ENCODE measurements around the gene MPZL2. TPM values are rescaled to one million over a fixed set of nuclear protein-coding genes. Genes with fewer than 3 reads are reported as not detected.
A peak's percentile ranks its signal among the peaks of the same experiment; 100 is the strongest.

Gene MPZL2
- polyA plus RNA-seq, 3 donors = 8.0 to 18.6 (median 14.2) TPM

GRCh38 chr11:118217575-118217974 is 46.5 kb downstream of the MPZL2 start:
- peaks cover 98% of the 10 kb centered on the region for H3K4me1 Mint-ChIP-seq
- intact Hi-C loops (cut with micrococcal nuclease) = loop anchor here in 1 of 2 donors (10.0 kb wide), 1 partner anchor 73 kb away; no protein-coding TSS in a partner anchor
- Histone ChIP-seq H4K20me1 (ENCODE audit: insufficient read depth, low read length) (peaks cover 15% of the 10 kb centered on the region), H3K36me3 (replicated peaks in 1 of 2; ENCODE audit: control insufficient read depth in 1 of 2, insufficient read depth in 2 of 2, low read length in 2 of 2) (peaks cover 4 to 40% of the 10 kb centered on the region in 2 donors), H3K27me3 (ENCODE audit: control insufficient read depth in 2 of 2, insufficient read depth in 2 of 2, low read length in 2 of 2) (no peaks in the 10 kb centered on the region), H3K9ac (ENCODE audit: insufficient read depth, low read length, poor library complexity, severe bottlenecking) (peak overlapping the region; percentile 7), H3K9me3 (replicated peaks in 1 of 2; ENCODE audit: control insufficient read depth in 1 of 2, insufficient read depth in 1 of 2, low read length in 2 of 2) (no peaks in the 10 kb centered on the region), H3K4me1 (ENCODE audit: control insufficient read depth in 1 of 2, insufficient read depth in 2 of 2, low read length in 2 of 2) (peaks cover 99 to 100% of the 10 kb centered on the region in 2 donors), H3K27ac (ENCODE audit: low read depth in 1 of 2, low read length in 2 of 2) (peak overlapping the region; percentile 9 to 82), H3K4me2 (replicated peaks; ENCODE audit: extremely low read depth, low read length, poor library complexity, severe bottlenecking) (peak overlapping the region; percentile 78), H2AFZ (ENCODE audit: insufficient read depth, low read depth, low read length, poor library complexity, severe bottlenecking) (no peak overlapping the region), H3K4me3 (replicated peaks in 1 of 3; ENCODE audit: low read depth in 2 of 3, low read length in 3 of 3) (peak overlapping the region in 2 of 3 experiments; percentile 4 to 82), H3K79me2 (ENCODE audit: insufficient read depth, low read length) (peaks cover 95% of the 10 kb centered on the region)
- H3K27ac Mint-ChIP-seq = peak overlapping the region; percentile 79 to 95 (median 87)
- peaks cover 60 to 79% of the 10 kb centered on the region in 2 donors for H3K36me3 Mint-ChIP-seq
- TF ChIP-seq CTCF (IDR thresholded peaks at IDR 0.05) = no peak
- peaks cover 0 to 3% (median 1%) of the 10 kb centered on the region in 3 donors for H3K27me3 Mint-ChIP-seq (ENCODE audit: low read depth in 3 of 3)
- DNase-seq = peak in 2 of 3 donors; percentile 45 to 55
- WGBS (ENCODE audit: insufficient coverage) = no CpG with 5 or more reads among the region's 3 CpGs
- H3K4me3 Mint-ChIP-seq = peak overlapping the region; percentile 62 to 88
- peaks cover 0 to 2% (median 0%) of the 10 kb centered on the region in 7 donors for H3K9me3 Mint-ChIP-seq

- intact Hi-C loops (cut with micrococcal nuclease) = loop anchor here in 1 of 2 donors (10.0 kb wide), 1 partner anchor 72 kb away; no protein-coding TSS in a partner anchor
- Histone ChIP-seq H3K79me2 (ENCODE audit: insufficient read depth, low read length) (peaks cover 95% of the 10 kb centered on the region), H3K4me1 (ENCODE audit: control insufficient read depth in 1 of 2, insufficient read depth in 2 of 2, low read length in 2 of 2) (peaks cover 100% of the 10 kb centered on the region in 2 donors), H4K20me1 (ENCODE audit: insufficient read depth, low read length) (peaks cover 15% of the 10 kb centered on the region), H3K9me3 (replicated peaks in 1 of 2; ENCODE audit: control insufficient read depth in 1 of 2, insufficient read depth in 1 of 2, low read length in 2 of 2) (no peaks in the 10 kb centered on the region), H2AFZ (ENCODE audit: insufficient read depth, low read depth, low read length, poor library complexity, severe bottlenecking) (no peak overlapping the region), H3K4me3 (replicated peaks in 1 of 3; ENCODE audit: low read depth in 2 of 3, low read length in 3 of 3) (peak overlapping the region in 2 of 3 experiments; percentile 35 to 82), H3K27ac (ENCODE audit: low read depth in 1 of 2, low read length in 2 of 2) (peak overlapping the region in 1 of 2 donors; percentile 82), H3K36me3 (replicated peaks in 1 of 2; ENCODE audit: control insufficient read depth in 1 of 2, insufficient read depth in 2 of 2, low read length in 2 of 2) (peaks cover 12 to 44% of the 10 kb centered on the region in 2 donors), H3K4me2 (replicated peaks; ENCODE audit: extremely low read depth, low read length, poor library complexity, severe bottlenecking) (peak overlapping the region; percentile 78), H3K27me3 (ENCODE audit: control insufficient read depth in 2 of 2, insufficient read depth in 2 of 2, low read length in 2 of 2) (no peaks in the 10 kb centered on the region), H3K9ac (ENCODE audit: insufficient read depth, low read length, poor library complexity, severe bottlenecking) (peak overlapping the region; percentile 7)
- peak in 1 of 3 donors; percentile 58 for DNase-seq
- Mint-ChIP-seq H3K27me3 (ENCODE audit: low read depth in 3 of 3) (peaks cover 0 to 3% (median 1%) of the 10 kb centered on the region in 3 donors), H3K4me3 (peak overlapping the region; percentile 62 to 88), H3K36me3 (peaks cover 60 to 79% of the 10 kb centered on the region in 2 donors), H3K9me3 (peaks cover 0 to 2% (median 0%) of the 10 kb centered on the region in 7 donors), H3K4me1 (peaks cover 98% of the 10 kb centered on the region), H3K27ac (peak overlapping the region; percentile 79 to 95 (median 90))
- TF ChIP-seq CTCF (IDR thresholded peaks at IDR 0.05) = no peak
- no CpG with 5 or more reads among the region's 11 CpGs for WGBS (ENCODE audit: insufficient coverage)
Measured at GRCh38 chr11:118216621-118217481, 47.2 kb downstream of the MPZL2 start.
